ENCODE data around the gene SAT2. TPM values are rescaled to one million over a fixed set of nuclear protein-coding genes. Genes with fewer than 3 reads are reported as not detected.

The SAT2 gene
- total and polyA plus RNA-seq, 10 of the 15 experiments (the other 5 are each of a cell fraction or from before 2014, with no cell fraction given): 14.6 to 44.0 (median 27.9) TPM

DNA sequence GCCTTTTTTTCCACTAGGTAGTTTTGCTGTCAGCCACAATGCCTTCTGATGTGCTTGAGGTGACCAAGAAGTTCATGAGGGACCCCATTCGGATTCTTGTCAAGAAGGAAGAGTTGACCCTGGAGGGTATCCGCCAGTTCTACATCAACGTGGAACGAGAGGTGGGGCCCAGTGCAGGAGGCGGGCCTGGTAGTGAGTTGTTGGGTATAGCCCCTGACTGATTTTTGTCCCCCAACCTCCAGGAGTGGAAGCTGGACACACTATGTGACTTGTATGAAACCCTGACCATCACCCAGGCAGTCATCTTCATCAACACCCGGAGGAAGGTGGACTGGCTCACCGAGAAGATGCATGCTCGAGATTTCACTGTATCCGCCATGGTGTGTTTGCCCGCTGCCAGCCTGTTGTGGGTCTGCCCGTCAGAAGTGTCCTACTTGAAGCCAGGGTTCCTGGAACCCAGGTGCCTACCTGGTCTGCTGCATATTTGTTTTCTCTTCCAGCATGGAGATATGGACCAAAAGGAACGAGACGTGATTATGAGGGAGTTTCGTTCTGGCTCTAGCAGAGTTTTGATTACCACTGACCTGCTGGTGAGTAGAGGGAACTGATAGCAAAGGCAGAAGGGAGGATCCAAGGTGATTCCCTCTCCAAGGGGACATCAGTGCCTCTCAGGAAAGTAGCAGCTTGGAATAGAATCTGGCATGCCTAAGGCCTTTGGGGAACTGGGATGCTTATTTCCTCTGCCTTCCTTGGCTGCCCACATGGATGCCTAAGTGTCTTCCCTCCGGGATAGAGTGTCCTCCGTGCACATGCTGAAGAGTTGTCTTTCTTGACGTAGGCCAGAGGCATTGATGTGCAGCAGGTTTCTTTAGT, 50.1 kb downstream of the SAT2 start:
- H3K27ac ChIP-seq (ENCODE audit: control insufficient read depth, insufficient read depth): no peak overlapping the region
- SMC1A ChIA-PET (ENCODE audit: uncharacterized antibody, unreplicated experiment): no interaction called here
- CTCF ChIA-PET: no interaction called here
- no peak for DNase-seq (ENCODE audit: low read depth, low spot score)
- in situ Hi-C loops (cut with MboI) (no loop called here), intact Hi-C loops (cut with micrococcal nuclease; ENCODE audit: unreplicated experiment) (no loop called here)
- peak overlapping the region; percentile 38; the same call in 1 of the 2 replicates for H3K4me2 ChIP-seq (ENCODE audit: control insufficient read depth, insufficient read depth)
- no peaks in the 10 kb centered on the region for H3K9me3 ChIP-seq (replicated peaks; ENCODE audit: control insufficient read depth, insufficient read depth, low read length)
- H3K27me3 ChIP-seq (replicated peaks in 1 of 2; ENCODE audit: control insufficient read depth in 2 of 2, insufficient read depth in 2 of 2, low read length in 1 of 2): no peaks in the 10 kb centered on the region
- ATAC-seq: no peak
- H3K4me1 ChIP-seq (ENCODE audit: control insufficient read depth, insufficient read depth, low read length): peaks cover 46% of the 10 kb centered on the region
- 60% methylated on average over 17 of the region's 17 CpGs for WGBS (ENCODE audit: insufficient coverage, insufficient replicate concordance, low lambda C conversion rate, missing lambda C conversion rate)
- peaks cover 25% of the 10 kb centered on the region for H4K20me1 ChIP-seq (ENCODE audit: control insufficient read depth, insufficient read depth)
- TF ChIP-seq GABPA (IDR thresholded peaks at IDR 0.05; ENCODE audit: low read depth) (no peak), ZNF217 (IDR thresholded peaks at IDR 0.05) (no peak), POLR2AphosphoS5 (IDR thresholded peaks at IDR 0.05; ENCODE audit: low read length) (peak; percentile 75; the same call in 1 of the 2 replicates), BACH1 (IDR thresholded peaks at IDR 0.05; ENCODE audit: borderline replicate concordance) (peak; percentile 25; the same call in 1 of the 2 replicates), ZBED1 (IDR thresholded peaks at IDR 0.05; ENCODE audit: borderline replicate concordance) (0 out of 2 replicates have a peak, but pooled peaks have one; percentile 6), POLR2A (IDR thresholded peaks at IDR 0.05; ENCODE audit: low read depth, low read length) (peak; percentile 58; the same call in 1 of the 2 replicates), CBFB (IDR thresholded peaks at IDR 0.05; ENCODE audit: low read depth) (0 out of 2 replicates have a peak, but pooled peaks have one; percentile 24)
- H3K9ac ChIP-seq (ENCODE audit: control insufficient read depth, insufficient read depth, low read length): no peak overlapping the region; the same call in 1 of the 2 replicates
- no TSS peak for BruUV-seq (replicated peaks)
- no peak for FAIRE-seq
- no peak overlapping the region for H2AFZ ChIP-seq (ENCODE audit: control insufficient read depth, low read depth, low read length)
- H3K36me3 ChIP-seq (ENCODE audit: control insufficient read depth in 2 of 2, insufficient read depth in 2 of 2, low read length in 1 of 2): peaks cover 36 to 49% of the 10 kb centered on the region in 2 experiments
- RAD21 ChIA-PET (ENCODE audit: unreplicated experiment): no interaction called here
- peaks cover 55% of the 10 kb centered on the region for H3K79me2 ChIP-seq (ENCODE audit: control insufficient read depth, insufficient read depth, low read length)
- H3K4me3 ChIP-seq: no peak overlapping the region
- POLR2A ChIA-PET: no interaction called here

Data from GM12878 (cell line).